Bone marrow (tissue), 2 donors: ENCODE measurements around the gene CABP5.
"Not testable (repeated sequence)": the region's sequence is repeated elsewhere in the genome, so short reads cannot be mapped to it uniquely, and the experiment has no call there.

Experiments
- DNase-seq, 2 donors: peaks; one replicate each; lab custom pipeline; 2025; lab: John Stamatoyannopoulos, UW

CABP5 gene

GRCh38 chr19:48043675-48044258 is at the start of gene CABP5:
TSS of gene CABP5 (minus strand) at chr19:48044079. CDS start at chr19:48043922, 157 bp downstream.
- no peak for DNase-seq

- not testable (repeated sequence) for DNase-seq
Measured at GRCh38 chr19:48091111-48091718, 47.3 kb upstream of the CABP5 start.

DNA sequence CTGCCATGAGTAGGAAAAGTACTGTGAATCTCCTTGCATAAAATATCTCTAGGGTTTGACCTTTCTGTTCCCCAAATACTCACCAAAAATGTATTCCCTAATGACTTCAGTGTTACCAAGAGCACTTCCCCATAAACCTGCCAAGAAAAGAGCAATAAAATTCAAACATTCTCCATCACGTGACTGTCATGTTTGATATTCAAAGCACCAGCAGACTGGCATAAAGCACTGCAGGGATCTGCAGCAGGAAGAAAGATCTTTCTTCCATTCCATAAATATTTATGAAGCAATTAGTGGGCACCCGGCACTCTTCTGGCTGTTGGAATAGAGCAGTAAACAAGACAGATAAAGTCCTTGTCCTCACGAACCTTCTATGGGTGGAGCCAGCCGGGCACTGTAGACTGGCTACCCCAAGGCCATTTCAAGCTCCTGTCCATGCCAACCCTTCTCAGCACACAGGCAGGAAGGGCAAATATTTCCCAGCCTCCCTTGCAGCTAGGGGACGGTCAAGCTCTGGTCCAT is 46.5 kb upstream of the CABP5 start:
- DNase-seq = no peak

DNA sequence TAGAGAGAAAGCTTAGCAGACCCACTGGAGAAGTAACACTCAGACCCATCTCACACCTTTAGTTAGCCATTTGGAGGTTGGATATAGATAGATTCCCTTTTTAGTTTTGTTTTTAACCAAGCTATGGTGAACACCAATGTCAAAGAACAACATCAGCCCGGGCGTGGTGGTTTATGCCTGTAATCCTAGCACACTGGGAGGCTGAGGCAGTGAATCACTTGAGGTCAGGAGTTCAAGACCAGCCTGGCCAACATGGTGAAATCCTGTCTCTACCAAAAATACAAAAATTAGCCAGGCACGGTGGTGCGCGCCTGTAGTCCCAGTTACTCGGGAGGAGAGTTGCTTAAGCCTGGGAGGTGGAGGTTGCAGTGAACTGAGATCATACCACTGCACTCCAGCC is 45.1 kb upstream of the CABP5 start:
- DNase-seq = not testable (repeated sequence)

GRCh38 chr19:48085904-48086864 is 42.3 kb upstream of the CABP5 start:
- DNase-seq = no peak

GRCh38 chr19:48085076-48085475 is 41.2 kb upstream of the CABP5 start:
- DNase-seq = no peak

DNA sequence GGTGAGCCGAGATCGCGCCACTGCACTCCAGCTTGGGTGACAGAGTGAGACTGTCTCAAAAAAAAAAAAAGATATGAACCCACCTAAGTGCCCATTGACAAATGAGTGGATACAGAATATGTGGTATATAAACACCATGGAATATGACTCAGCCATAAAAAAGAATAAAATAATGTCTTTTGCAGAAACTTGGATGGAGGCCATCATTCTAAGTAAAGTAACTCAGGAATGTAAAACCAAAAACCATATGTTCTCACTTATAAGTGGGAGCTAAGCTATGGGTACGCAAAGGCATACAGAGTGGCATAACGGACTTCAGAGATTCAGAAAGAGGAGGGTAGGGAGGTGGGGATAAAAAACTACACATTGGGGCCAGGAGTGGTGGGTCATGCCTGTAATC is 37.2 kb upstream of the CABP5 start:
- DNase-seq = no peak

DNA sequence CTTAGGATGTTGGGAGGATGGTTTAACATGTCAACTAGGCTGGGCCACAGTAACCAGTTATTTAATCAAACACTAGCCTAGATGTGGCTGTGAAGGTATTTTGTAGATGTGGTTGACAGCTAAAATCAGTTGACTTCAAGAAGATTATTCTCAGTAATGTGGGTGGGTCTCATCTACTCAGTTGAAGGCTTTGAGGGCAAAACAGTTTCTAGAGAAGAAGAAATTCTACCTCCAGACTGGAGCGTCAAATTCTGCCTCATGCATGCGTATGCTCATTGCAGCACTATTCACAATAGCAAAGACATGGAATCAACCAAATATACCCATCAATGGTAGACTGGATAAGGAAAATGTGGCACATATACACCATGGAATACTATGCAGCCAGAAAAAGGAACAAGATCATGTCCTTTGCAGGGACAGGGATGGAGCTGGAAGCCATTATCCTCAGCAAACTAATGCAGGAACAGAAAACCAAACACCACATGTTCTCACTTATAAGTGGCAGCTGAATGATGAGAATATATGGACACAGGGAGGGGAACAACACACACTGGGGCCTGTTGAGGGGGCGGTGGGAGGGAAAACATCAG is 26.4 kb upstream of the CABP5 start:
- DNase-seq = not testable (repeated sequence)

DNA sequence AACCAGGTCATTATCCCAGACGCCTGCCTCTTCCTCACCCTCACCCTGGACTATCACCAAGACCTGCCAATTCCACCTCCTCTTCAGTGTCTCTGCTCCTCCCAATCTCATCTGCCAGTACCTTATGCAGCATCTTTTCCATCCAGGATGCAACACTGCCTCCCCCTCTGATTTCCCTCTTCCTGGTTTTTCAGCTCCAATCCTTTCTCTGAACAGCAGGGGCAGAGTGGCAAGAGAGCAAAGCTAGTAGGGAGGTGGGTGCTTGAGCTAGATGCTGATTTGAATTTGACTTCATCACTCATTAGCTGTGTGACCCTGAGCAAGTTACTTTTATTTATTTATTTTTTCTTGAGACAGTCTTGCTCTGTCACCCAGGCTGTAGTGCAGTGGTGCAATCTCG is 25.6 kb upstream of the CABP5 start:
- no peak for DNase-seq

- no peak for DNase-seq
Measured at GRCh38 chr19:48064509-48064908, 20.6 kb upstream of the CABP5 start.

GRCh38 chr19:48061401-48062344 is 17.8 kb upstream of the CABP5 start:
- DNase-seq = no peak

GRCh38 chr19:48060381-48060780 is 16.5 kb upstream of the CABP5 start:
- no peak for DNase-seq

- no peak for DNase-seq
Measured at GRCh38 chr19:48059331-48059730, 15.5 kb upstream of the CABP5 start.

- no peak for DNase-seq
Measured at GRCh38 chr19:48053856-48054255, 10.0 kb upstream of the CABP5 start.

- no peak for DNase-seq
Measured at GRCh38 chr19:48053076-48053475, 9.2 kb upstream of the CABP5 start.

- DNase-seq = no peak
Measured at GRCh38 chr19:48051335-48052033, 7.6 kb upstream of the CABP5 start.

GRCh38 chr19:48044561-48044960 is 682 bp upstream of the CABP5 start:
- no peak for DNase-seq

- DNase-seq = no peak
Measured at GRCh38 chr19:48041877-48042580, 1.9 kb downstream of the CABP5 start.

- DNase-seq = no peak
Measured at GRCh38 chr19:48036765-48037164, 7.1 kb downstream of the CABP5 start.

DNA sequence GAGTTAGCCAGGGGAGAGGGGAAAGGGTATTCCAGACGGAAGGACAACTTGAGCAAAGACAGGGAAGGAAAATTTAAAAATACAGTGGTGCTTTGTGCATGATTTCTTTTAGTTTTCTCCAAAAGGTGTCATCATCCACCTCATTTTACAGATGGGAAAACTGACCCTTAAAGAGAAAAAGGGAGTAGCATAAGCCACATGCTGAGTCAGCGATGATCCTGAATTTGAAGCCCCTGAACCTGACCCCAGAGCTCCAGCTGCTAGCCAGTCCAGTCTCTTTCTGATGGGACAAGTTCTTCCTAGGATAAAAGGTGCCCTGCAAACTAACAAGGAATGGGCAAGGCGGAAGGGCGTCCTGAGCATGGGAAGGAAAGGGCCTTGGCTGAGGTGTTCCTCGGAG is 10.3 kb downstream of the CABP5 start:
- DNase-seq = no peak
